GM19328 (cell line): Measurements from ENCODE around the gene PKD2L2.
"Not testable (repeated sequence)": the region's sequence is repeated elsewhere in the genome, so short reads cannot be mapped to it uniquely, and the experiment has no call there.

ENCODE experiments used
- ATAC-seq: cut with Tn5 transposase; IDR thresholded peaks from one replicate; pipeline ENCODE4 v1.9.1; 2021; ENCODE audit warnings: mild to moderate bottlenecking, moderate library complexity; ENCODE audit not compliant: unreplicated experiment

The PKD2L2 gene

DNA sequence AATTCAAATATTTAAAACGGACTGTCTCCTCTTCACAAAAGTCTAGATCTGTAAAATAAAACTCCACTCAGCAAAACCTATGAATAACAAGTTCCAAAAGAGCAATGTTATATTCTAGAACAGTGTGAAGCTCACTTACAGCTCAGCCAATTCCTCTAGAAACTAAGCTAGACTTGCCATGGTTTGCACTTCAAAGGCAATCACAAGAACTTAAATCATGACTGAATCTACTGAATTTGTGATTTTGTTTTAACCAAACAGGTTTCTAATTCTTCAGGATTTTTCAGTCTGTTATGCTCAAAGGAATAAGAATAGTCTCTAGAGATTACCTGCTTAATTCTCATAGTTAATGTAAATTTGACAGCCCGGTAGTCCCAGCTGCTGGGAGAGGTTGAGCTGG, 1.4 kb upstream of the PKD2L2 start:
- ATAC-seq, result no peak

GRCh38 chr5:137888466-137888862, 793 bp upstream of the PKD2L2 start:
- no peak for ATAC-seq

DNA sequence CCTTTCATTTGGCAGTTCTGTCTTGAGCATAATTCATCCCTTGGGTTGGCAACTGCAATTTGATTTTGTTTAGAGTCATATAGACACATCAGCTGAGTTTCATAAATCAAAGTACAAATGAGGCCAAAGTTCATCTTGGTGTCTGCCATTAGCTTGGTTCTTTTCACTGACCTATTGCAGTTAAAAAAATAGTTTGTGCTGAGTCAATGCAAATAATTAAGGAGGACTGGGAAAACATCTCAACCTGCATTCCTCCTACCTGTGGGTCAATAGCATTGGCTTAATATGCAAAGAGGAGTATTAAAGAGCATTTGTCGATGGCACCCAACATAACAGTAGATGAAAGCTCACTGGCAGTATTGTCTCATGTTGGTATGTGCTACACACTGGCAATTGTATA, 1.6 kb downstream of the PKD2L2 start:
- ATAC-seq, result no peak

- ATAC-seq, result no peak
These were observed 2.6 kb downstream of the PKD2L2 start for GRCh38 chr5:137891849-137892248.

DNA sequence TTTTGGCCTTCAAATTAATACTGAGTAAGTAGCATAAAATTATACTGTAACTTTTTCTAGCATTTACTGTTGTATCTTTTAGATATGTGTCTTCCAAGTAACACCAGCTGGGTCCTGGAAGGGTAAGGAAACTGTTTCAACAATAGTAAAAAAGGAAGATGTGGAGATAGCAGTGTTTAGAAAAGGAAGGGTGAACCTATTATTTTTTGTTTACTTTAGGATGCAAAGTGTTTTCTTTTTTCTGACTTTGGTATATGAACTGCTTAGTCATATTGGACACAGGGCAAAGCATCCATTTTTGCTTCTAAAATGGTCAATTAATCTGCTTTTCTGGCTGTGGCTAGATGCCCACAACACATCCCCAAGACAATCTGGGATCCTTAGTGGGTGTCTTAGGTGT, 5.3 kb downstream of the PKD2L2 start:
- no peak for ATAC-seq

- no peak for ATAC-seq
These were observed 7.3 kb downstream of the PKD2L2 start for GRCh38 chr5:137896560-137896959.

DNA sequence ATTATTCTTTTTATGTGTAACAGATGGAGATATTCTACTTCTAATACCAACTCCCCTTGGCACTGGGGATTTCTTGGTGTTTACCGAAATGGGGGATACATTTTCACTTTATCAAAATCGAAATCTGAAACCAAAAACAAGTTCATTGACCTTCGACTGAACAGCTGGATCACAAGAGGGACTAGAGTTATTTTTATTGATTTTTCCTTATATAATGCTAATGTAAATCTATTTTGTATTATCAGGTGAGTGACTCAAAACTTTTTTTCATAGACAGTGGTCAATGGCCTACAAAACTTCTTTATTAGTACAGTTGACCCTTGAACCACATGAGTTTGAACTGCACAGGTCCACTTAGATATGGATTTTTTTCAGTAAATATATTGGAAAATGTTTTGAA, 10.2 kb downstream of the PKD2L2 start:
- no peak for ATAC-seq

DNA sequence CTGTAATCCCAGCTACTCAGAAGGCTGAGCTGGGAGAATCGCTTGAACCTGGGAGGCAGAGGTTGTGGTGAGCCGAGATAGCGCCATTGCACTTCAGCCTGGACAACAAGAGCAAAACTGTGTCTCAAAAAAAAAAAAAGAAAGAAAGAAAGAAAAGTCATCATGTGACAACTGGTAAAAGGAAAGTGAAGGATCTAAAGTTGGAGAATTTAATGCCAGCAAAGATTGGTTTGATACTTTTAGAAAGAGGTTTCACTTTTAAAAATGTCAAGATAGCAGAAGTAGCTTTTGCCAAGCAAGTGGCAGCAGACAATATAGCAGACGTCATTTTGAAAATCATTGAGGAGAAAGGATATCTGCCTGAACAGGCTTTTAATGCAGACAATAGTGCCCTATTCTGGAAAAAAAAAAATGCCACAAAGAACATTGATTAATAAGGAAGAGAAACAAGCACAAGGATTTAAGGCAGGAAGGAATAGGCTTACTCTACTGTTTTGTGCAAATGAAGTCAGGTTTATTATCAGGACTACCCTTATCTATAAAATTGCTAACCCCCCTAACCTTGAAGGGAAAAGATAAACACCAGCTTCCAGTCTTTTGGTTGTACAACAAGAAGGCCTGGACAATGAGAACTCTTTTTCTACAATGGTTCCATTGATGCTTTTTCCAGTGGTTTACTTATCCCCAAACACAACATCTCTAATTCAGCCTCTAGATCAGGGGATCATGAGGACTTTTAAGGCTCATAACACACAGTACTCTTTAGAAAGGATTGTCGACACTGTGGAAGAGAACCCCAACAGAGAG, 12.0 kb downstream of the PKD2L2 start:
- no peak for ATAC-seq

DNA sequence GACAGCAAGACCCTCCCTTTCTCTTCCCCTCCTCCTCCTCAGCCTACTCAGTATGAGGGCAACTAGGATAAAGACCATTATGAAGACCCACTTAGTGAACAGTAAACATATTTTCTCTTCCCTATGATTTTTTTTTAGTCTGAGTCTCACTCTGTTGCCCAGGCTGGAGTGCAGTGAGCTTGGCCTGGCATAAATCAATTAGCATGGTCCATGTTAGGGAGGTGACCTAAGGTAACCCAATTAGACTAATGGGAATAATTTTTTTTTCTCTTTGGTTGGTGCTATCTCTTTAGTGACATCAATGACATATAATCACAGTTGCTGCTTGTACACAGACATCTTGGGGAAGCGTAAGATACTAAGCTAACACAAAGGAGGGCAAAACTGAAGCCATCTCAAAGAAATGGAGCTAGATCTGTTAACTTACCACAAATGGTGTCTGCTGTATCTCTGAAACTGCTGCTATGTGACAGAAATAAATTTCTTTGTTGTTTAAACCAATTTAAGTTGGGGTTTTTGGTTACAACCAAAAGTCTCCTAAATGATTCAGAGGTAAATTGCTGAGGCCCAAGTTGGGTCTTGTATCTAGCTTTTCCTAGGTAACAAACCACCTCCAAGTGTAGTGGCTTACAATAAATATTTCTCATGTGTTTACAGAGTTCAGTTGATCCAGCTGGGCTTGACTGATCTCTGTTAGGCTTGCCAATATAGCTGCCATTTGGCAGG, 13.3 kb downstream of the PKD2L2 start:
- ATAC-seq, result no peak

DNA sequence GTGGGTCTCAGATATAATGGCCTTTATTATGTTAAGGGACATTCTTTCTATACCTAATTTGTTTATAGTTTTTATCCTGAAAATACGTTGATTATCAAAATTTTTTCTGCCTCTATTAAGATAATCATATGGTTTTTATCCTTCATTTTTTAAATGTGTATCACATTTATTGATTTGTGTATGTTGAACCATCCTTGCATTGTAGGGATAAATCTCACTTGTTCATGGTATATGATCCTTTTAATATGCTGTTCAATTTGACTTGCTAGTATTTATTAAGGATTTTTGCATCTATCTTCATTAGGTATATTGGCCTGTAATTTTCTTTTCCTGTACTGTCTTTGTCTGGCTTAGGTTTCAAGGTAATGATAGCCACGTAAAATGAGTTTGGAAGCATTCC, 25.5 kb downstream of the PKD2L2 start:
- no peak for ATAC-seq

GRCh38 chr5:137916923-137917322, 27.7 kb downstream of the PKD2L2 start:
- no peak for ATAC-seq

- ATAC-seq, result no peak
These were observed 32.7 kb downstream of the PKD2L2 start for GRCh38 chr5:137921931-137922330.

GRCh38 chr5:137923856-137924255, 34.6 kb downstream of the PKD2L2 start:
- no peak for ATAC-seq

DNA sequence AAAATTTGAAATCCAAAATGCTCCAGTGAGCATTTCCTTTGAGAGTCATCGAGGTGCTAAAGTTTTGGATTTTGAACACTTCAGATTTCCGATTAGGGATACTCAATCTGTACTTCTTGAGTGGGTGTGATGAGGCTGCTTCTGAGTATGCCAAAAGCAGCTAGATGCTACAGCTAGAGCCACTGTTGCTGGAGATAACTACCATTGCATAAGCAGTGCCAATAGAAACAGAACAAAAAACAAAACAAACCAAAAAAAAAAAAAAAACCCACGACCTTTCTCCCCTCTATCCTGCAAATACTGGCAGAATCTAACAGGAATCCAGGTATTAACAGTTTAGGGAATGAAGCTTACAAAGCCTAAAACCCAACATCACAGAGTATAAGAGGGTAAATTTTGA, 43.5 kb downstream of the PKD2L2 start:
- ATAC-seq, result no peak

DNA sequence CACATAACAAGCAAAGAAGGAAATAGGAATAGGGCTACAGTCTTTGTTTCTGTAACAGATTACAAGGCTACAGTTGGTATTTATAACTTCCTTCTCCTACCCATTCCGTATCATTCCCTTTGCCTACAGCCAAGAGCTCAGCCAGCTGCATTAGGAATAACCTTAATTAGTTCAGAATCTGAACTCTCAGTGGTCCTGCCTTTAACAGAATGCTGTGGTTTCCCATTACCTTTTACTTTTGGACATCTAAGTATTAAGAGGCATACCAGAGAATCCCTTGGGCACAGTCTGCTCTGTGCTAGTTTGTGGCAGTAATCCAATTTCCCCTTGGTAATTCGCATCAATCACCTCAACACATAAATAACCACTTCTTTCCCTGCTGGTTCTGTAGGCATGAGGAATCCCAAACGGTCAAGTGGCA, 44.2 kb downstream of the PKD2L2 start:
- no peak for ATAC-seq

DNA sequence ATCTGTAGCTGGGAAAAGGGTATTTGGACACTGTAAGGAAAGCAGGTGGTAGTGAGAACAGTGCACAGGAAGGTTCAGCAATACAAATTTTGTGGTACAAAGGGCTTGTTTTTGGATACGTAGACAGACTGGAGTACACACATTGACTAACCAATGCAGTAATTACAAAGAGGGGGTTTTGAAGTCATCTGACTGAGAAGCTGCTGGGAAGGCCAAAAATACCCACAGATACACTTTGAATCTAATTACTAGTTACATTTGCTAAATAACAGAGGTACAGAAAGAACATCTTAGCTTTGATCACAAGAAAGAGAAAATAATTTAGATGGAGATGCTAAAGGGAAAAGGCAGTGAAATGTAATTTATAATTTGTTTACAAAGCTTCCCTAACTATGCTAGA, 45.9 kb downstream of the PKD2L2 start:
- ATAC-seq, result no peak

GRCh38 chr5:137935694-137936093, 46.4 kb downstream of the PKD2L2 start:
- no peak for ATAC-seq

GRCh38 chr5:137937994-137938750, 48.9 kb downstream of the PKD2L2 start:
- no peak for ATAC-seq

- ATAC-seq, result no peak
These were observed 49.5 kb downstream of the PKD2L2 start for GRCh38 chr5:137938751-137939143.

- ATAC-seq, result no peak
These were observed 50.1 kb downstream of the PKD2L2 start for GRCh38 chr5:137939331-137939730.

GRCh38 chr5:137944280-137944679, 55.0 kb downstream of the PKD2L2 start:
- not testable (repeated sequence) for ATAC-seq

- ATAC-seq, result no peak
These were observed 56.6 kb downstream of the PKD2L2 start for GRCh38 chr5:137945825-137946224.
